H9 (cell line): ENCODE results near the gene ZNHIT1. TPM values are rescaled to one million over a fixed set of nuclear protein-coding genes. Genes with fewer than 3 reads are reported as not detected.

ENCODE experiments used
- DNase-seq: peaks from one replicate; pipeline ENCODE4 v3.0.0-alpha.2; 2017
- H2AFZ ChIP-seq: one replicate; pipeline ENCODE4 v1.6.1; 2013; ENCODE audit warnings: mild to moderate bottlenecking, low read length, control low read depth, moderate library complexity
- H2AK5ac ChIP-seq: 2 replicates; pipeline ENCODE4 v1.6.1; 2013; ENCODE audit warnings: low read length, control low read depth, mixed read lengths; ENCODE audit not compliant: insufficient read length
- H2BK120ac ChIP-seq: one replicate; pipeline ENCODE4 v1.6.1; 2013; ENCODE audit warnings: low read depth, mild to moderate bottlenecking, low read length, control low read depth, inconsistent platforms; ENCODE audit not compliant: poor library complexity, severe bottlenecking
- H2BK12ac ChIP-seq: 2 replicates; pipeline ENCODE4 v1.6.1; 2013; ENCODE audit warnings: low read length, control low read depth, mixed read lengths, low read depth; ENCODE audit not compliant: insufficient read length
- H2BK15ac ChIP-seq: 2 replicates; pipeline ENCODE4 v1.6.1; 2013; ENCODE audit warnings: low read depth, low read length, control low read depth
- H2BK20ac ChIP-seq: one replicate; pipeline ENCODE4 v1.6.1; 2013; ENCODE audit warnings: low read depth, mild to moderate bottlenecking, low read length, control low read depth, inconsistent platforms; ENCODE audit not compliant: poor library complexity, severe bottlenecking
- H2BK5ac ChIP-seq: 2 replicates; pipeline ENCODE4 v1.6.1; 2013; ENCODE audit warnings: low read length, control low read depth, mixed read lengths; ENCODE audit not compliant: insufficient read length
- H3K14ac ChIP-seq: 2 replicates; pipeline ENCODE4 v1.6.1; 2013; ENCODE audit warnings: low read length, control low read depth; ENCODE audit not compliant: insufficient read depth
- H3K18ac ChIP-seq: 2 replicates; pipeline ENCODE4 v1.6.1; 2013; ENCODE audit warnings: low read depth, mild to moderate bottlenecking, mixed read lengths, low read length, control low read depth; ENCODE audit not compliant: insufficient read length
- H3K23ac ChIP-seq: 2 replicates; pipeline ENCODE4 v1.6.1; 2013; ENCODE audit warnings: low read length, control low read depth, mixed read lengths, low read depth; ENCODE audit not compliant: insufficient read length
- H3K23me2 ChIP-seq: 2 replicates; pipeline ENCODE4 v1.6.1; 2013; ENCODE audit warnings: low read depth, mild to moderate bottlenecking, mixed read lengths, low read length, control low read depth; ENCODE audit not compliant: insufficient read length, poor library complexity, severe bottlenecking
- H3K27ac ChIP-seq: 2 replicates; pipeline ENCODE4 v1.5.1; 2013; ENCODE audit warnings: low read length, control low read depth, mixed read lengths, low read depth; ENCODE audit not compliant: insufficient read length
- H3K27me3 ChIP-seq: 2 replicates; pipeline ENCODE4 v1.6.1; 2013; ENCODE audit warnings: low read length, control low read depth, inconsistent platforms; ENCODE audit not compliant: insufficient read depth
- H3K4ac ChIP-seq: 2 replicates; pipeline ENCODE4 v1.6.1; 2013; ENCODE audit warnings: low read depth, mild to moderate bottlenecking, control low read depth, inconsistent platforms, low read length, moderate library complexity
- H3K4me1 ChIP-seq: 2 replicates; pipeline ENCODE4 v1.6.1; 2013; ENCODE audit warnings: low read length, control low read depth, inconsistent platforms; ENCODE audit not compliant: insufficient read depth
- H3K4me2 ChIP-seq: 2 replicates; pipeline ENCODE4 v1.6.1; 2013; ENCODE audit warnings: low read length, control low read depth, mixed read lengths; ENCODE audit not compliant: insufficient read length, insufficient read depth
- H3K56ac ChIP-seq: 2 replicates; pipeline ENCODE4 v1.6.1; 2013; ENCODE audit warnings: low read depth, mild to moderate bottlenecking, mixed read lengths, low read length, control low read depth; ENCODE audit not compliant: insufficient read length
- H3K79me1 ChIP-seq: 2 replicates; pipeline ENCODE4 v1.6.1; 2013; ENCODE audit warnings: low read depth, mild to moderate bottlenecking, moderate library complexity, low read length, control low read depth, inconsistent platforms; ENCODE audit not compliant: insufficient read depth, poor library complexity, severe bottlenecking
- H3K79me2 ChIP-seq: 2 replicates; pipeline ENCODE4 v1.6.1; 2013; ENCODE audit warnings: low read length, control low read depth, inconsistent platforms; ENCODE audit not compliant: insufficient read depth
- H3K9ac ChIP-seq: 2 replicates; pipeline ENCODE4 v1.6.1; 2013; ENCODE audit warnings: low read length, control low read depth, mixed read lengths; ENCODE audit not compliant: insufficient read length; ENCODE audit errors: extremely low read depth
- H3K9me3 ChIP-seq: one replicate; pipeline ENCODE4 v1.6.1; 2013; ENCODE audit warnings: low read depth, low read length, inconsistent platforms; ENCODE audit not compliant: control insufficient read depth
- H3T11ph ChIP-seq: one replicate; pipeline ENCODE4 v1.6.1; 2013; ENCODE audit warnings: mild to moderate bottlenecking, low read length, control low read depth, inconsistent platforms
- H4K20me1 ChIP-seq: one replicate; pipeline ENCODE4 v1.6.1; 2013; ENCODE audit not compliant: control insufficient read depth, insufficient read length, insufficient read depth
- H4K5ac ChIP-seq: 2 replicates; pipeline ENCODE4 v1.6.1; 2013; ENCODE audit warnings: low read depth, mild to moderate bottlenecking, mixed read lengths, low read length, control low read depth; ENCODE audit not compliant: insufficient read length
- H4K8ac ChIP-seq: replicated peaks from 2 replicates; pipeline ENCODE4 v1.6.1; 2013; ENCODE audit warnings: low read length, control low read depth, mixed read lengths, low read depth; ENCODE audit not compliant: insufficient read length
- H4K91ac ChIP-seq: 2 replicates; pipeline ENCODE4 v1.6.1; 2013; ENCODE audit warnings: low read depth, mild to moderate bottlenecking, moderate library complexity, mixed read lengths, low read length, control low read depth; ENCODE audit not compliant: insufficient read length
- H3K27ac Mint-ChIP-seq, 3 experiments: 2 replicates in 2 of 3; 3 replicates in 1 of 3; pipeline ENCODE4 v1.8.0; 2020 to 2021; ENCODE audit warnings: mixed read lengths in 3 of 3, mild to moderate bottlenecking in 1 of 3, moderate library complexity in 1 of 3
- H3K27me3 Mint-ChIP-seq: 2 replicates; pipeline ENCODE4 v1.8.0; 2021; ENCODE audit warnings: low read depth, mild to moderate bottlenecking, moderate library complexity, mixed read lengths
- H3K36me3 Mint-ChIP-seq, 3 experiments: 2 replicates in 2 of 3; 3 replicates in 1 of 3; pipeline ENCODE4 v1.8.0; 2020 to 2021; ENCODE audit warnings: low read depth in 3 of 3, mixed read lengths in 3 of 3; ENCODE audit not compliant: insufficient read depth in 1 of 3
- H3K4me1 Mint-ChIP-seq, 2 experiments: 2 replicates each; pipeline ENCODE4 v1.8.0; 2020; ENCODE audit warnings: mixed read lengths in 2 of 2
- H3K4me3 Mint-ChIP-seq, 2 experiments: 2 replicates in 1 of 2; 3 replicates in 1 of 2; pipeline ENCODE4 v1.8.0; 2020 to 2021; ENCODE audit warnings: mild to moderate bottlenecking in 2 of 2, mixed read lengths in 2 of 2, moderate library complexity in 1 of 2
- H3K9me3 Mint-ChIP-seq, 2 experiments: 2 replicates in 1 of 2; 3 replicates in 1 of 2; pipeline ENCODE4 v1.8.0; 2020; ENCODE audit warnings: mild to moderate bottlenecking in 2 of 2, mixed read lengths in 2 of 2, moderate library complexity in 1 of 2
- WGBS: extraction: QIAGEN DNeasy Blood & Tissue Kit; methylation state at CpG from one replicate; pipeline ENCODE4 v1.1.7; 2013; ENCODE audit warnings: missing lambda C conversion rate, low lambda C conversion rate, mixed read lengths; ENCODE audit not compliant: insufficient read length; ENCODE audit errors: extremely low coverage; 5-methylcytosine and 5-hydroxymethylcytosine counted together
- total RNA-seq: library from RNA; stranded (reverse); gene quantifications from 2 replicates; pipeline ENCODE4 v1.2.1, GENCODE V29; 2021
- TF ChIP-seq, protein P1 (sequence below): fragments of 200-600 bp; sonication (generic); conservative IDR thresholded peaks from 3 replicates; pipeline ENCODE4 v1.8.0; 2021; ENCODE audit warnings: antibody characterized with exemption, mild to moderate bottlenecking

ZNHIT1 gene
- total RNA-seq, 1 experiment from 2014 or later = 52.7 TPM

DNA sequence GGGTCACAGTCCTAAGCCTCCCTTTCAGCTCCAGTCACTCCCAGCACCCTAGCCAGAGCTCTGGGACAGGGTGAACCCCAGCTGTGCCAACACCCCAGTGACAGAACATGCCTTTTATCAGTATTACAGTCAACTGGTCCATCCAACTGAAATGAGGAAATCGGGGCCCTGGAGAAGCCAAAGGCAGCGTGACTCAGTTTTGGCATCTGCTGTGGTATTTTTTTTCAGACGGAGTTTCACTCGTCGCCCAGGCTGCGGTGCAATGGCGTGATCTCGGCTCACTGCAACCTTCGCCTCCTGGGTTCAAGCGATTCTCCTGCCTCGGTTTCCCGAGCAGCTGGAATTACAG lies 23.0 kb downstream of the ZNHIT1 start:
- no peaks in the 10 kb centered on the region for H3K79me2 ChIP-seq
- H2BK5ac ChIP-seq = no peak overlapping the region
- no peaks in the 10 kb centered on the region for H3K4me1 ChIP-seq
- H3K23me2 ChIP-seq = peaks cover 8% of the 10 kb centered on the region
- H4K20me1 ChIP-seq = peaks cover 4% of the 10 kb centered on the region
- TF ChIP-seq, protein P1, sequence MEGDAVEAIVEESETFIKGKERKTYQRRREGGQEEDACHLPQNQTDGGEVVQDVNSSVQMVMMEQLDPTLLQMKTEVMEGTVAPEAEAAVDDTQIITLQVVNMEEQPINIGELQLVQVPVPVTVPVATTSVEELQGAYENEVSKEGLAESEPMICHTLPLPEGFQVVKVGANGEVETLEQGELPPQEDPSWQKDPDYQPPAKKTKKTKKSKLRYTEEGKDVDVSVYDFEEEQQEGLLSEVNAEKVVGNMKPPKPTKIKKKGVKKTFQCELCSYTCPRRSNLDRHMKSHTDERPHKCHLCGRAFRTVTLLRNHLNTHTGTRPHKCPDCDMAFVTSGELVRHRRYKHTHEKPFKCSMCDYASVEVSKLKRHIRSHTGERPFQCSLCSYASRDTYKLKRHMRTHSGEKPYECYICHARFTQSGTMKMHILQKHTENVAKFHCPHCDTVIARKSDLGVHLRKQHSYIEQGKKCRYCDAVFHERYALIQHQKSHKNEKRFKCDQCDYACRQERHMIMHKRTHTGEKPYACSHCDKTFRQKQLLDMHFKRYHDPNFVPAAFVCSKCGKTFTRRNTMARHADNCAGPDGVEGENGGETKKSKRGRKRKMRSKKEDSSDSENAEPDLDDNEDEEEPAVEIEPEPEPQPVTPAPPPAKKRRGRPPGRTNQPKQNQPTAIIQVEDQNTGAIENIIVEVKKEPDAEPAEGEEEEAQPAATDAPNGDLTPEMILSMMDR = no peak
- no peaks in the 10 kb centered on the region for H3K79me1 ChIP-seq
- no peak overlapping the region for H3T11ph ChIP-seq
- no peak overlapping the region for H2AK5ac ChIP-seq
- H2BK12ac ChIP-seq = no peak overlapping the region
- H3K23ac ChIP-seq = no peak overlapping the region
- H3K14ac ChIP-seq = no peak overlapping the region
- no peak overlapping the region for H2AFZ ChIP-seq
- Mint-ChIP-seq H3K4me3 (no peak overlapping the region), H3K27me3 (no peaks in the 10 kb centered on the region; the same call in 1 of the 2 replicates), H3K27ac (0 out of 7 replicates have a peak overlapping the region, but pooled peaks of 1 of the 3 experiments have one; percentile 42), H3K4me1 (peaks cover 19 to 34% of the 10 kb centered on the region in 2 experiments), H3K9me3 (no peaks in the 10 kb centered on the region), H3K36me3 (peaks cover 7 to 35% (median 9%) of the 10 kb centered on the region in 3 experiments; a peak in 5 of 7 replicates)
- no peak overlapping the region for H3K27ac ChIP-seq
- no peak overlapping the region for H2BK15ac ChIP-seq
- H4K91ac ChIP-seq = no peak overlapping the region
- no peak overlapping the region for H3K4ac ChIP-seq
- H2BK20ac ChIP-seq = no peak overlapping the region
- H4K5ac ChIP-seq = no peak overlapping the region
- H2BK120ac ChIP-seq = no peak overlapping the region
- no peaks in the 10 kb centered on the region for H3K27me3 ChIP-seq
- no peak overlapping the region for H3K56ac ChIP-seq
- no peak for DNase-seq
- H4K8ac ChIP-seq = no peak overlapping the region
- no peak overlapping the region for H3K4me2 ChIP-seq
- no peaks in the 10 kb centered on the region for H3K9me3 ChIP-seq
- H3K9ac ChIP-seq = no peak overlapping the region
- H3K18ac ChIP-seq = no peak overlapping the region
- WGBS = no CpG with 5 or more reads among the region's 12 CpGs
